ENCODE results near the gene FSTL4. TPM values are rescaled to one million over a fixed set of nuclear protein-coding genes. Genes with fewer than 3 reads are reported as not detected.

Gene FSTL4
- total RNA-seq, 1 donor from 2014 or later = 14.3 TPM

- Mint-ChIP-seq H3K27me3 (ENCODE audit: low read depth) (peaks cover 55% of the 10 kb centered on the region), H3K27ac (no peak overlapping the region), H3K9me3 (no peaks in the 10 kb centered on the region), H3K4me1 (no peaks in the 10 kb centered on the region), H3K36me3 (no peaks in the 10 kb centered on the region), H3K4me3 (no peak overlapping the region)
- DNase-seq (ENCODE audit: low spot score in 2 of 2, unreplicated experiment in 2 of 2) = no peak
- TF ChIP-seq CTCF (IDR thresholded peaks at IDR 0.05; ENCODE audit: unreplicated experiment) = no peak
Measured at GRCh38 chr5:133639850-133640528, 27.6 kb upstream of the FSTL4 start.

GRCh38 chr5:133638436-133638835, 26.1 kb upstream of the FSTL4 start:
- no peak for TF ChIP-seq CTCF (IDR thresholded peaks at IDR 0.05; ENCODE audit: unreplicated experiment)

GRCh38 chr5:133637206-133637605, 24.9 kb upstream of the FSTL4 start:
- no peak for DNase-seq (ENCODE audit: low spot score in 2 of 2, unreplicated experiment in 2 of 2)
- no peaks in the 10 kb centered on the region for H3K36me3 Mint-ChIP-seq
- no peak for TF ChIP-seq CTCF (IDR thresholded peaks at IDR 0.05; ENCODE audit: unreplicated experiment)
- peaks cover 11% of the 10 kb centered on the region for H3K9me3 Mint-ChIP-seq
- no peak overlapping the region for H3K27ac Mint-ChIP-seq
- no peak overlapping the region for H3K4me3 Mint-ChIP-seq
- H3K27me3 Mint-ChIP-seq (ENCODE audit: low read depth) = peaks cover 60% of the 10 kb centered on the region
- H3K4me1 Mint-ChIP-seq = no peaks in the 10 kb centered on the region

More at GRCh38 chr5:133638436-133638835, 26.1 kb upstream of the FSTL4 start:
- Mint-ChIP-seq H3K27me3 (ENCODE audit: low read depth) (peaks cover 53% of the 10 kb centered on the region), H3K27ac (no peak overlapping the region), H3K9me3 (peaks cover 3% of the 10 kb centered on the region), H3K4me3 (no peak overlapping the region), H3K4me1 (no peaks in the 10 kb centered on the region), H3K36me3 (no peaks in the 10 kb centered on the region)
- no peak for DNase-seq (ENCODE audit: low spot score in 2 of 2, unreplicated experiment in 2 of 2)

GRCh38 chr5:133635051-133635450, 22.7 kb upstream of the FSTL4 start:
- H3K9me3 Mint-ChIP-seq = peaks cover 18% of the 10 kb centered on the region
- H3K27ac Mint-ChIP-seq = no peak overlapping the region
- H3K27me3 Mint-ChIP-seq (ENCODE audit: low read depth) = peaks cover 62% of the 10 kb centered on the region
- no peaks in the 10 kb centered on the region for H3K36me3 Mint-ChIP-seq
- H3K4me3 Mint-ChIP-seq = no peak overlapping the region
- no peaks in the 10 kb centered on the region for H3K4me1 Mint-ChIP-seq
- TF ChIP-seq CTCF (IDR thresholded peaks at IDR 0.05; ENCODE audit: unreplicated experiment) = no peak
- no peak for DNase-seq (ENCODE audit: low spot score in 2 of 2, unreplicated experiment in 2 of 2)

GRCh38 chr5:133627180-133627579, 14.8 kb upstream of the FSTL4 start:
- no peak for DNase-seq (ENCODE audit: low spot score in 2 of 2, unreplicated experiment in 2 of 2)
- Mint-ChIP-seq H3K9me3 (peaks cover 39% of the 10 kb centered on the region), H3K36me3 (no peaks in the 10 kb centered on the region), H3K27ac (no peak overlapping the region), H3K4me1 (no peaks in the 10 kb centered on the region), H3K27me3 (ENCODE audit: low read depth) (peaks cover 62% of the 10 kb centered on the region), H3K4me3 (no peak overlapping the region)
- no peak for TF ChIP-seq CTCF (IDR thresholded peaks at IDR 0.05; ENCODE audit: unreplicated experiment)
